ENCODE results near the gene FOXO3.

FOXO3 gene

GRCh38 chr6:108710030-108710429, 149.3 kb downstream of the FOXO3 start:
- DNase-seq, result no peak
- ChIA-PET CTCF (no interaction called here), POLR2A (no interaction called here)
- WGBS (ENCODE audit: insufficient coverage), result 100% methylated on average over 2 of the region's 4 CpGs
- no peaks in the 10 kb centered on the region for H3K9me3 ChIP-seq (ENCODE audit: control extremely low read depth in 1 of 5, control insufficient read depth in 4 of 5, insufficient read depth in 2 of 5, low read depth in 1 of 5, low read length in 4 of 5)
- no peak overlapping the region for H3K27ac ChIP-seq (ENCODE audit: insufficient read depth in 1 of 2, low read depth in 1 of 2, low read length in 2 of 2, poor library complexity in 1 of 2, severe bottlenecking in 2 of 2)
- no peak overlapping the region for H3K4me3 ChIP-seq (ENCODE audit: control insufficient read depth in 1 of 7, extremely low read depth in 1 of 7, insufficient read depth in 4 of 7, low read depth in 2 of 7, low read length in 6 of 7)
- no peaks in the 10 kb centered on the region for H3K27me3 ChIP-seq (replicated peaks in 2 of 5; ENCODE audit: control insufficient read depth in 4 of 5, insufficient read depth in 5 of 5, low read length in 4 of 5)
- H3K36me3 ChIP-seq (ENCODE audit: control insufficient read depth in 4 of 4, insufficient read depth in 4 of 4, low read length in 3 of 4), result no peaks in the 10 kb centered on the region
- H3K4me1 ChIP-seq (ENCODE audit: control extremely low read depth in 1 of 4, control insufficient read depth in 4 of 4, insufficient read depth in 4 of 4, low read length in 3 of 4), result peaks cover 0 to 22% (median 8%) of the 10 kb centered on the region in 4 experiments

GRCh38 chr6:108710551-108710950, 149.8 kb downstream of the FOXO3 start:
- POLR2A ChIA-PET, result no interaction called here
- Histone ChIP-seq H3K4me3 (ENCODE audit: control insufficient read depth in 1 of 7, extremely low read depth in 1 of 7, insufficient read depth in 4 of 7, low read depth in 2 of 7, low read length in 6 of 7) (no peak overlapping the region), H3K27me3 (replicated peaks in 2 of 5; ENCODE audit: control insufficient read depth in 4 of 5, insufficient read depth in 5 of 5, low read length in 4 of 5) (no peaks in the 10 kb centered on the region), H3K36me3 (ENCODE audit: control insufficient read depth in 4 of 4, insufficient read depth in 4 of 4, low read length in 3 of 4) (no peaks in the 10 kb centered on the region), H3K27ac (ENCODE audit: insufficient read depth in 1 of 2, low read depth in 1 of 2, low read length in 2 of 2, poor library complexity in 1 of 2, severe bottlenecking in 2 of 2) (no peak overlapping the region), H3K9me3 (ENCODE audit: control extremely low read depth in 1 of 5, control insufficient read depth in 4 of 5, insufficient read depth in 2 of 5, low read depth in 1 of 5, low read length in 4 of 5) (no peaks in the 10 kb centered on the region), H3K4me1 (ENCODE audit: control extremely low read depth in 1 of 4, control insufficient read depth in 4 of 4, insufficient read depth in 4 of 4, low read length in 3 of 4) (peaks cover 0 to 23% (median 8%) of the 10 kb centered on the region in 4 experiments)
- WGBS (ENCODE audit: insufficient coverage), result 100% methylated on average over 5 of the region's 7 CpGs
- CTCF ChIA-PET, result no interaction called here
- no peak for DNase-seq

GRCh38 chr6:108711071-108711470, 150.4 kb downstream of the FOXO3 start:
- POLR2A ChIA-PET, result no interaction called here
- no peaks in the 10 kb centered on the region for H3K36me3 ChIP-seq (ENCODE audit: control insufficient read depth in 4 of 4, insufficient read depth in 4 of 4, low read length in 3 of 4)
- 93% methylated on average over 3 of the region's 5 CpGs for WGBS (ENCODE audit: insufficient coverage)

GRCh38 chr6:108711826-108712225, 151.1 kb downstream of the FOXO3 start:
- Histone ChIP-seq H3K4me1 (ENCODE audit: control extremely low read depth in 1 of 4, control insufficient read depth in 4 of 4, insufficient read depth in 4 of 4, low read length in 3 of 4) (peaks cover 0 to 23% (median 8%) of the 10 kb centered on the region in 4 experiments), H3K27ac (ENCODE audit: insufficient read depth in 1 of 2, low read depth in 1 of 2, low read length in 2 of 2, poor library complexity in 1 of 2, severe bottlenecking in 2 of 2) (no peak overlapping the region), H3K9me3 (ENCODE audit: control extremely low read depth in 1 of 5, control insufficient read depth in 4 of 5, insufficient read depth in 2 of 5, low read depth in 1 of 5, low read length in 4 of 5) (no peaks in the 10 kb centered on the region), H3K4me3 (ENCODE audit: control insufficient read depth in 1 of 7, extremely low read depth in 1 of 7, insufficient read depth in 4 of 7, low read depth in 2 of 7, low read length in 6 of 7) (no peak overlapping the region), H3K36me3 (ENCODE audit: control insufficient read depth in 4 of 4, insufficient read depth in 4 of 4, low read length in 3 of 4) (no peaks in the 10 kb centered on the region), H3K27me3 (replicated peaks in 2 of 5; ENCODE audit: control insufficient read depth in 4 of 5, insufficient read depth in 5 of 5, low read length in 4 of 5) (no peaks in the 10 kb centered on the region)
- CTCF ChIA-PET, result no interaction called here
- no peak for DNase-seq
- WGBS (ENCODE audit: insufficient coverage), result 88% methylated on average over 5 of the region's 5 CpGs
- POLR2A ChIA-PET, result no interaction called here

More at GRCh38 chr6:108711071-108711470, 150.4 kb downstream of the FOXO3 start:
- Histone ChIP-seq H3K4me1 (ENCODE audit: control extremely low read depth in 1 of 4, control insufficient read depth in 4 of 4, insufficient read depth in 4 of 4, low read length in 3 of 4) (peaks cover 0 to 23% (median 8%) of the 10 kb centered on the region in 4 experiments), H3K9me3 (ENCODE audit: control extremely low read depth in 1 of 5, control insufficient read depth in 4 of 5, insufficient read depth in 2 of 5, low read depth in 1 of 5, low read length in 4 of 5) (no peaks in the 10 kb centered on the region), H3K4me3 (ENCODE audit: control insufficient read depth in 1 of 7, extremely low read depth in 1 of 7, insufficient read depth in 4 of 7, low read depth in 2 of 7, low read length in 6 of 7) (no peak overlapping the region), H3K27ac (ENCODE audit: insufficient read depth in 1 of 2, low read depth in 1 of 2, low read length in 2 of 2, poor library complexity in 1 of 2, severe bottlenecking in 2 of 2) (no peak overlapping the region), H3K27me3 (replicated peaks in 2 of 5; ENCODE audit: control insufficient read depth in 4 of 5, insufficient read depth in 5 of 5, low read length in 4 of 5) (no peaks in the 10 kb centered on the region)
- CTCF ChIA-PET, result no interaction called here
- DNase-seq, result no peak

GRCh38 chr6:108712946-108713345, 152.2 kb downstream of the FOXO3 start:
- Histone ChIP-seq H3K36me3 (ENCODE audit: control insufficient read depth in 4 of 4, insufficient read depth in 4 of 4, low read length in 3 of 4) (no peaks in the 10 kb centered on the region), H3K27me3 (replicated peaks in 2 of 5; ENCODE audit: control insufficient read depth in 4 of 5, insufficient read depth in 5 of 5, low read length in 4 of 5) (no peaks in the 10 kb centered on the region), H3K4me3 (ENCODE audit: control insufficient read depth in 1 of 7, extremely low read depth in 1 of 7, insufficient read depth in 4 of 7, low read depth in 2 of 7, low read length in 6 of 7) (no peak overlapping the region), H3K4me1 (ENCODE audit: control extremely low read depth in 1 of 4, control insufficient read depth in 4 of 4, insufficient read depth in 4 of 4, low read length in 3 of 4) (peaks cover 0 to 23% (median 8%) of the 10 kb centered on the region in 4 experiments), H3K9me3 (ENCODE audit: control extremely low read depth in 1 of 5, control insufficient read depth in 4 of 5, insufficient read depth in 2 of 5, low read depth in 1 of 5, low read length in 4 of 5) (no peaks in the 10 kb centered on the region), H3K27ac (ENCODE audit: insufficient read depth in 1 of 2, low read depth in 1 of 2, low read length in 2 of 2, poor library complexity in 1 of 2, severe bottlenecking in 2 of 2) (no peak overlapping the region)
- ChIA-PET POLR2A (no interaction called here), CTCF (interaction anchor here (0.7 to 2.2 kb wide), 4 partner anchors 8 to 25 kb away, joined by 3 to 5 read pairs (median 3); no protein-coding TSS in a partner anchor)
- DNase-seq, result no peak
- 94% methylated on average over 2 of the region's 2 CpGs for WGBS (ENCODE audit: insufficient coverage)

- Histone ChIP-seq H3K4me3 (ENCODE audit: control insufficient read depth in 1 of 7, extremely low read depth in 1 of 7, insufficient read depth in 4 of 7, low read depth in 2 of 7, low read length in 6 of 7) (peak overlapping the region in 2 of 7 experiments; percentile 4 to 9), H3K27ac (ENCODE audit: insufficient read depth in 1 of 2, low read depth in 1 of 2, low read length in 2 of 2, poor library complexity in 1 of 2, severe bottlenecking in 2 of 2) (no peak overlapping the region), H3K4me1 (ENCODE audit: control extremely low read depth in 1 of 4, control insufficient read depth in 4 of 4, insufficient read depth in 4 of 4, low read length in 3 of 4) (peaks cover 0 to 23% (median 8%) of the 10 kb centered on the region in 4 experiments), H3K9me3 (ENCODE audit: control extremely low read depth in 1 of 5, control insufficient read depth in 4 of 5, insufficient read depth in 2 of 5, low read depth in 1 of 5, low read length in 4 of 5) (no peaks in the 10 kb centered on the region), H3K27me3 (replicated peaks in 2 of 5; ENCODE audit: control insufficient read depth in 4 of 5, insufficient read depth in 5 of 5, low read length in 4 of 5) (no peaks in the 10 kb centered on the region), H3K36me3 (ENCODE audit: control insufficient read depth in 4 of 4, insufficient read depth in 4 of 4, low read length in 3 of 4) (no peaks in the 10 kb centered on the region)
- DNase-seq, result peak in 2 of 3 donors; percentile 33 to 55
- 37% methylated on average over 6 of the region's 7 CpGs for WGBS (ENCODE audit: insufficient coverage)
- ChIA-PET CTCF (interaction anchor here (1.0 to 2.2 kb wide), 7 partner anchors 9 to 84 kb away, joined by 3 to 6 read pairs (median 4); no protein-coding TSS in a partner anchor), POLR2A (no interaction called here)
These were observed 153.5 kb downstream of the FOXO3 start for GRCh38 chr6:108714101-108714765.

- CTCF ChIA-PET, result interaction anchor here (1.0 to 2.2 kb wide), 6 partner anchors 9 to 84 kb away, joined by 3 to 6 read pairs (median 4); no protein-coding TSS in a partner anchor
- H3K9me3 ChIP-seq (ENCODE audit: control extremely low read depth in 1 of 5, control insufficient read depth in 4 of 5, insufficient read depth in 2 of 5, low read depth in 1 of 5, low read length in 4 of 5), result no peaks in the 10 kb centered on the region
- peaks cover 0 to 23% (median 8%) of the 10 kb centered on the region in 4 experiments for H3K4me1 ChIP-seq (ENCODE audit: control extremely low read depth in 1 of 4, control insufficient read depth in 4 of 4, insufficient read depth in 4 of 4, low read length in 3 of 4)
- peak; percentile 18 to 33 (median 28) for DNase-seq
- H3K27ac ChIP-seq (ENCODE audit: insufficient read depth in 1 of 2, low read depth in 1 of 2, low read length in 2 of 2, poor library complexity in 1 of 2, severe bottlenecking in 2 of 2), result no peak overlapping the region
- H3K27me3 ChIP-seq (replicated peaks in 2 of 5; ENCODE audit: control insufficient read depth in 4 of 5, insufficient read depth in 5 of 5, low read length in 4 of 5), result no peaks in the 10 kb centered on the region
- POLR2A ChIA-PET, result no interaction called here
- H3K36me3 ChIP-seq (ENCODE audit: control insufficient read depth in 4 of 4, insufficient read depth in 4 of 4, low read length in 3 of 4), result no peaks in the 10 kb centered on the region
- WGBS (ENCODE audit: insufficient coverage), result 88% methylated on average over 8 of the region's 9 CpGs
- H3K4me3 ChIP-seq (ENCODE audit: control insufficient read depth in 1 of 7, extremely low read depth in 1 of 7, insufficient read depth in 4 of 7, low read depth in 2 of 7, low read length in 6 of 7), result peak overlapping the region in 1 of 7 experiments; percentile 9
These were observed 154.2 kb downstream of the FOXO3 start for GRCh38 chr6:108714766-108715414.
